G401.6 (cell line): ENCODE measurements around the gene TCTN1.

Experiments used
- FAIRE-seq: peaks from 2 replicates; lab custom pipeline; 2012; peaks lifted over from hg19 to GRCh38; lab: Jason Lieb, UNC

Gene TCTN1

GRCh38 chr12:110683888-110684287 lies 70.0 kb downstream of the TCTN1 start:
- no peak for FAIRE-seq

- no peak for FAIRE-seq
These were observed 70.4 kb downstream of the TCTN1 start for GRCh38 chr12:110684312-110684836.

- no peak for FAIRE-seq
These were observed 72.5 kb downstream of the TCTN1 start for GRCh38 chr12:110686294-110686903.

- FAIRE-seq = no peak
These were observed 73.7 kb downstream of the TCTN1 start for GRCh38 chr12:110687396-110688169.

GRCh38 chr12:110688446-110689280 lies 74.7 kb downstream of the TCTN1 start, which contains the start of gene HVCN1:
HVCN1 (minus strand) TSS chr12:110689115; CDS start chr12:110683245, 5,870 bp downstream.
- FAIRE-seq = no peak

GRCh38 chr12:110689281-110690126 lies 75.6 kb downstream of the TCTN1 start:
- no peak for FAIRE-seq

- no peak for FAIRE-seq
These were observed 76.2 kb downstream of the TCTN1 start for GRCh38 chr12:110690127-110690430.

GRCh38 chr12:110693731-110694130 lies 79.8 kb downstream of the TCTN1 start:
- no peak for FAIRE-seq

- FAIRE-seq = no peak
These were observed 80.5 kb downstream of the TCTN1 start for GRCh38 chr12:110694330-110694901.

- no peak for FAIRE-seq
These were observed 82.4 kb downstream of the TCTN1 start for GRCh38 chr12:110696283-110696682.

GRCh38 chr12:110697236-110697635 lies 83.3 kb downstream of the TCTN1 start:
- no peak for FAIRE-seq

- FAIRE-seq = peak; percentile 84
These were observed 84.4 kb downstream of the TCTN1 start for GRCh38 chr12:110698171-110698902.
